ENCODE measurements around the gene RPL22L1.

DNA sequence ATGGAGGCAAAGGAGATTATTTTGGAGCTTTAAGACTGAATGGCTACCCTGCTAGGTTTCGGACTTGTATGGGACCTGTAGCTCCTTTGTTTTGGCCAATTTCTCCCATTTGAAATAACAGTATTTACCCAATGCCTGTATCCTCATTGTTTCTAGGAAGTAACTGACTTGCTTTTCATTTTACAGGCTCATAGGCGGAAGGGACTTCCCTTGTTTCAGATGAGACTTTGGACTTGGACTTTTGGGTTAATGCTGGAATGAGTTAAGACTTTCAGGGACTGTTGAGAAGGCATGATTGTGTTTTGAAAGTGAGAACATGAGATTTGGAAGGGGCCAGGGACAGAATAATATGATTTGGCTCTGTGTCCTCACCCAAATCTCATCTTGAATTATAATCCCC is 28.0 kb upstream of the RPL22L1 start:
- TF ChIP-seq, protein P1, sequence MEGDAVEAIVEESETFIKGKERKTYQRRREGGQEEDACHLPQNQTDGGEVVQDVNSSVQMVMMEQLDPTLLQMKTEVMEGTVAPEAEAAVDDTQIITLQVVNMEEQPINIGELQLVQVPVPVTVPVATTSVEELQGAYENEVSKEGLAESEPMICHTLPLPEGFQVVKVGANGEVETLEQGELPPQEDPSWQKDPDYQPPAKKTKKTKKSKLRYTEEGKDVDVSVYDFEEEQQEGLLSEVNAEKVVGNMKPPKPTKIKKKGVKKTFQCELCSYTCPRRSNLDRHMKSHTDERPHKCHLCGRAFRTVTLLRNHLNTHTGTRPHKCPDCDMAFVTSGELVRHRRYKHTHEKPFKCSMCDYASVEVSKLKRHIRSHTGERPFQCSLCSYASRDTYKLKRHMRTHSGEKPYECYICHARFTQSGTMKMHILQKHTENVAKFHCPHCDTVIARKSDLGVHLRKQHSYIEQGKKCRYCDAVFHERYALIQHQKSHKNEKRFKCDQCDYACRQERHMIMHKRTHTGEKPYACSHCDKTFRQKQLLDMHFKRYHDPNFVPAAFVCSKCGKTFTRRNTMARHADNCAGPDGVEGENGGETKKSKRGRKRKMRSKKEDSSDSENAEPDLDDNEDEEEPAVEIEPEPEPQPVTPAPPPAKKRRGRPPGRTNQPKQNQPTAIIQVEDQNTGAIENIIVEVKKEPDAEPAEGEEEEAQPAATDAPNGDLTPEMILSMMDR (IDR thresholded peaks at IDR 0.05), result no peak
- no peak for TF ChIP-seq POLR2A (IDR thresholded peaks at IDR 0.05)
